Immature natural killer cell (primary cell): Measurements from ENCODE around the gene ABCD1. TPM values are rescaled to one million over a fixed set of nuclear protein-coding genes. Genes with fewer than 3 reads are reported as not detected.
"Not testable (repeated sequence)": the region's sequence is repeated elsewhere in the genome, so short reads cannot be mapped to it uniquely, and the experiment has no call there.

Experiments
- DNase-seq, 3 donors: peaks; one replicate each; pipeline ENCODE4 v3.0.0; 2022; ENCODE audit warnings: mixed read lengths in 1 of 3
- H3K27ac Mint-ChIP-seq, 6 donors: one replicate each; pipeline ENCODE4 v1.8.0; 2020; ENCODE audit warnings: mixed read lengths in 6 of 6, mild to moderate bottlenecking in 5 of 6, inconsistent platforms in 4 of 6, moderate library complexity in 3 of 6
- H3K27me3 Mint-ChIP-seq, 3 donors: one replicate each; pipeline ENCODE4 v1.8.0; 2020 to 2021; ENCODE audit warnings: low read depth in 3 of 3, mild to moderate bottlenecking in 3 of 3, mixed read lengths in 3 of 3, moderate library complexity in 3 of 3, inconsistent platforms in 1 of 3
- H3K36me3 Mint-ChIP-seq, 3 donors: one replicate each; pipeline ENCODE4 v1.8.0; 2020; ENCODE audit warnings: mixed read lengths in 3 of 3, inconsistent platforms in 2 of 3, mild to moderate bottlenecking in 2 of 3
- H3K4me1 Mint-ChIP-seq, 2 donors: one replicate each; pipeline ENCODE4 v1.8.0; 2020; ENCODE audit warnings: inconsistent platforms in 2 of 2, mild to moderate bottlenecking in 2 of 2, mixed read lengths in 2 of 2, moderate library complexity in 1 of 2
- H3K4me3 Mint-ChIP-seq, 5 donors: one replicate each; pipeline ENCODE4 v1.8.0; 2020; ENCODE audit warnings: mild to moderate bottlenecking in 5 of 5, mixed read lengths in 5 of 5, inconsistent platforms in 3 of 5, moderate library complexity in 3 of 5
- H3K9me3 Mint-ChIP-seq, 6 donors: one replicate each; pipeline ENCODE4 v1.8.0; 2020; ENCODE audit warnings: mild to moderate bottlenecking in 6 of 6, mixed read lengths in 6 of 6, inconsistent platforms in 4 of 6, moderate library complexity in 3 of 6
- polyA plus RNA-seq, 3 donors: library from polyadenylated mRNA; unstranded; fragments of 300-500 nt; fragmentation: Illumina TruSeq; gene quantifications; one replicate each; pipeline ENCODE4 v1.2.3, GENCODE V29; 2021

Gene ABCD1
- polyA plus RNA-seq, 3 donors from 2014 or later: 1.7 to 3.2 (median 2.0) TPM

DNA sequence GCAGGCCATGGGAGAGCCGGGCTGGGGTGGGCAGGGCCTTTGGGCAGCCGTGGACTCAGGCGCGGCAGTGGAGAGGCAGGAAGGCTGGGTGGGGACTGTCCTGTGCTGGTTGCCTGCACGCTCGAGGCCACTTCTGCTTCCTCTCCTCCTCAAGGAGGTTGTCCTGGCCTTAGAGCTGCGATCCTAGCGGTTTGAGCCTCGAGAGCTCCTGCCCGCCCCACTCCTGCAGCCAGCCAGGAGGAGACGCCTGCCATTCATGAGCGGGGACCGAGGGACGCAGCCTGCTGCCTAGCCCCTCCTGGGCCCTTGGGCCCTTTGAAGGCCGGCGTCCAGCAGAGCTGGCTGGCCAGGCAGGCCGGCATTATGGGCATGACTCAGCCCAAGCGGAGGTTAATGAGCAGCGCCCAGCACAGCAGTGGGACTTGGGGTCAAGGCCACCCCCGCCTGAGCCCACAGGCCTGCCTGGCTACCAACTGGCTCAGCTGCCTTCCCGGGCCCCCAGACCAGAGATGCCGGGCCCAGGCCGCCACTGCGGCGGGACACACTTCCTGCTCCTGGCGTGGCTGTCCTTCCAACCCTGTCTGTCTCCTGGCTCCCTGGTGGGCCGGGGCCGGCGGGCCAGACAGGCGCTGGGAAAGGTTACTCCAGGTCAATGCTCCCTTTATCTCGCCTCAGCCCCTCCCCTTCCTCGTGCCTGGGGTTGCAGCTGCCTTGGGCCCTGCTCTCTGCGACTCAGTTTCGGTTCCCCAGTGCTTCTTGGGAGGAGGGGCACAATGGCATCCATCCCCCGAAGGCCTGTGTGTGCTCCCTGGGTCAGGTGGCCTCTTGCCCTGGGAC, 1.8 kb downstream of the ABCD1 start:
- H3K9me3 Mint-ChIP-seq: no peaks in the 10 kb centered on the region
- peak overlapping the region; percentile 60 to 74 (median 72) for H3K4me3 Mint-ChIP-seq
- peaks cover 1 to 5% (median 2%) of the 10 kb centered on the region in 3 donors for H3K36me3 Mint-ChIP-seq
- H3K27ac Mint-ChIP-seq: peak overlapping the region; percentile 78 to 89 (median 86)
- H3K4me1 Mint-ChIP-seq: peaks cover 35 to 40% of the 10 kb centered on the region in 2 donors
- peaks cover 3 to 5% (median 3%) of the 10 kb centered on the region in 3 donors for H3K27me3 Mint-ChIP-seq
- peak; percentile 58 to 61 (median 59) for DNase-seq

DNA sequence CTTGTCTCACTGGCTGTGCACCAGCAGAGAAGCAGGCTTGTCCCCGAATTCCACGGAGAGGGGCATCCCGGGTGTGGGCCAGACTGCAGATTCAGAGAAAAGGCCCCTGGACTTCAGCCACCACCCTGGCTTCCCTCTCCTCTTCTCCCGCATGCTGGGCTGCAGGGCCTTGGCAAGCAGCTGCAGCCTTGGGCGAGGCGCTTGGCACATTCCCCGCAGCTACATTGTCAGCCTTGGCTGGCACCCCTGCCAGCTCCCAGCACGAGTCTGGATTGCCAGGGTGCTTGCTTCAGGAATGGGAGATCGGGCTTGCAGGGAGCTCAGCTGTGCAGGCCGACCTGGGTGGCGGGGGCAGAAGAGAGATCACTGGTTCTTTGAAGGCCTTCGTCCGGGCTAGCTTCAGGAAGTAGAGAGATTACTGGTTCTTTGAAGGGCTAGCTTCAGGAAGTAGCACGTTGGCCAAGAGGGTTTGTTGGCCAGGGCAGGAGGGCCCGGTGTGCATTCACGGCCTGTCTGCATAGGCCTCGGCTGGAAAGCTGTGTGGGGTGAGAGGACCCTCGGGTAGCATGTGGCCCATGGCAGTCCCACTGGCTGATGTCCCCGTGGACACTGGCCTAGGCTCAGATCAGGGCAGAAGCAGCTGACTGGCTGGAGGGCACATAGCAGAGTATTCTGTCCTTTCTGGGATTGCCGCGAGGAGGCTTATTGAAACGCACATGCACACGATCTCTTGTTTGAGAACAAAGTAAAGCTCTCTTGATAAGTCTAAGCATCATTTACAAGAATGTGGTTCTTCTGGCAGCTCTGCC, 2.7 kb downstream of the ABCD1 start:
- peaks cover 3 to 10% (median 7%) of the 10 kb centered on the region in 3 donors for H3K36me3 Mint-ChIP-seq
- peaks cover 3 to 5% (median 3%) of the 10 kb centered on the region in 3 donors for H3K27me3 Mint-ChIP-seq
- peak overlapping the region; percentile 78 to 89 (median 86) for H3K27ac Mint-ChIP-seq
- H3K4me1 Mint-ChIP-seq: peaks cover 35 to 36% of the 10 kb centered on the region in 2 donors
- peak; percentile 26 to 34 (median 30) for DNase-seq
- H3K4me3 Mint-ChIP-seq: peak overlapping the region; percentile 60 to 74 (median 72)
- H3K9me3 Mint-ChIP-seq: no peaks in the 10 kb centered on the region

DNA sequence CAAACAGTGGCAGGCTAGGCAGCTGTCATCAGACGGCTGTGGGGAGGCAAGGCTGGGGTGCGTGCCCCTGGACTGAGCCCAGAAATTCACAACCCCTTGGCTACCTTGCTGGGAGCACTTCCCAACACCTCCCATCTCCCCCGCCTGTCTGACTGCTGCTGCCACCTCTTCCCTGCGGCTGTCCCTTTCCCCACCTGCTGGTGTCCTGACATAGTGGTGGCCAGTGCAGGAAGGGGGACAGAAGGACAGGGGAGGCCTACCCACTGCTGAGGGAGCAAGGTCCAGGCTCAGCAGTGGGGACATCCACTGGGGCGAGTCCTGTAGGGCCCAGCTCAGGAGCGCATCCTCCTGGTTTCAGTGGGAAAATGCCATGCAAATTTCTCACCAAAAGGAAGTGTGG, 3.4 kb downstream of the ABCD1 start:
- peaks cover 3 to 10% (median 7%) of the 10 kb centered on the region in 3 donors for H3K36me3 Mint-ChIP-seq
- H3K4me3 Mint-ChIP-seq: peak overlapping the region in 3 of 5 donors; percentile 71 to 74 (median 72)
- H3K4me1 Mint-ChIP-seq: peaks cover 27 to 28% of the 10 kb centered on the region in 2 donors
- no peak for DNase-seq
- no peaks in the 10 kb centered on the region for H3K9me3 Mint-ChIP-seq
- H3K27ac Mint-ChIP-seq: peak overlapping the region in 5 of 6 donors; percentile 35 to 89 (median 84)
- peaks cover 3 to 7% (median 3%) of the 10 kb centered on the region in 3 donors for H3K27me3 Mint-ChIP-seq

DNA sequence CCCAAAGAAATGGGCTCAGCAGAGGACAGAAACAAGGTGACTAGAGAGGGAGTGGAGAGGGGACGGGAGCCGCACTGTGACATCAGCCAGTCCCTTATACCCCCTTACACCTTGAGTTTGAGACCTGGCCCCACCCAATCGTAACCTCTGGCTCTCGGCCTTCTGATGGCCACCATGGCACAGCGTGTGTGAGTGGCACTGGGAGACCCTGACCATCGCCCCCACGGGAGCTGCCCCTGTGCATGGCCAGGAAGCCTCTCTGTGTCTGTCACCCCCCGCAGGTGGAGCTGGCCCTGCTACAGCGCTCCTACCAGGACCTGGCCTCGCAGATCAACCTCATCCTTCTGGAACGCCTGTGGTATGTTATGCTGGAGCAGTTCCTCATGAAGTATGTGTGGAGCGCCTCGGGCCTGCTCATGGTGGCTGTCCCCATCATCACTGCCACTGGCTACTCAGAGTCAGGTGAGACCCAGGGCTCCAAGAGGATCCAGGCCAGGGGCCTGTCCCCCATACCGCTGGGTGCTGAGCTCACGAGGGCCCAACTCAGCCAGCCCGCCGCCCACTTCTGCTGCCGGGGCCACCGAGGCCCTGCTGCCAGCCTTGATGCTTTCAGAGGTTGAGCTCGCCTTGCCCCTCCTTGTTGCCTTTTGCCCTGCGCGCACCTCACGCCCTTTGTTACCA, 4.4 kb downstream of the ABCD1 start:
- peak overlapping the region in 1 of 6 donors; percentile 36 for H3K27ac Mint-ChIP-seq
- peaks cover 3 to 7% (median 3%) of the 10 kb centered on the region in 3 donors for H3K27me3 Mint-ChIP-seq
- no peak overlapping the region for H3K4me3 Mint-ChIP-seq
- H3K36me3 Mint-ChIP-seq: peaks cover 3 to 10% (median 7%) of the 10 kb centered on the region in 3 donors
- no peaks in the 10 kb centered on the region for H3K9me3 Mint-ChIP-seq
- H3K4me1 Mint-ChIP-seq: peaks cover 24 to 26% of the 10 kb centered on the region in 2 donors
- DNase-seq: no peak

DNA sequence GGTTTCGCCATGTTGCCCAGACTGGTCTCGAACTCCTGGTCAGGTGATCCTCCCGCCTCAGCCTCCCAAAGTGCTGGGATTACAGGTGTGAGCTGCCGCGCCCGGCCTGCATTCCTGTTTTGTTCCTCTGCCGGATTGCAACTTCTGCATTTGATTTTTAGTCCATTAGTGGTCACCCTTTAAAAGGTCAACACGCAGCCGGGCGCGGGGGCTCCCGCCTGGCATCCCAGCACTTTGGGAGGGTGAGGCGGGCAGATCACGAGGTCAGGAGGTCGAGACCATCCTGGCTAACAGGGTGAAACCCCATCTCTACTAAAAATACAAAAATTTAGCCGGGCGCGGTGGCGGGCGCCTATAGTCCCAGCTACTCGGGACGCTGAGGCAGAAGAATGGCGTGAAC, 5.5 kb downstream of the ABCD1 start:
- Mint-ChIP-seq H3K36me3 (peaks cover 3 to 17% (median 14%) of the 10 kb centered on the region in 3 donors), H3K4me1 (peaks cover 30 to 31% of the 10 kb centered on the region in 2 donors)
- not testable (repeated sequence) for DNase-seq, H3K9me3 Mint-ChIP-seq, H3K27me3 Mint-ChIP-seq, H3K4me3 Mint-ChIP-seq, H3K27ac Mint-ChIP-seq

DNA sequence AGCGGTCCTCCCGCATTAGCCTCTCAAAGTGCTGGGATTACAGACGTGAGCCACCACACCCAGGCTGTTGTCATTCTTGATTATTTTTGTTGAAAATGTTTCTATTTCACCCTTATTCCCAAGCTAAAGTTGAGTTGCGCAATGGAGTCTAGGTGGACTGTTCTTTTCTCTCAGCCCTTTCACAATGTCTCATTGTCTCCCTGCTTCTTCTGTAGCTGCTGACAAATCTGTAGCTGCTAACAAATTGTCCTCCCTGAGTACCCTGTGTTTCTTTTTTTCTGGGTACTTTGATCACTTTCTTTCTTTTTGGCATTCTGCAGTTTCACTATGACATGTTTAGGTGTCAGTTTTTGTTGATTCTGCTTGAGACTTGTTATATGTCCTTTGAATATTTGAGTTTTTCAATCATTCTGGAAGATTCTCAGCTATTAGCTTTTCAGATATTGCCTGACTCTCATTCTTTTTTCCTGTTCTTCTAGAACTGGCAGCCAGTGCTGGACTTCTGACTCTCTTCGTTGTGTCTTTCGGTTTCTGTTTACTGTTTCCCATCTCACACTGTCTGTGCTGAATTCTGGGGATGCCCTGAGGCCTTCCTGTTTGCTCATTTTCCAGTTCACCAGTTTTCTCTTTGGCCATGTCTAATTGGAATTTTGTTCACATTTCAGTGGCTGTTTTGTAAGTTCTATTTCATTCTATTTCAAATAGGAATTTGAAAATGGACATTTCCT, 6.6 kb downstream of the ABCD1 start:
- peaks cover 3 to 21% (median 15%) of the 10 kb centered on the region in 3 donors for H3K36me3 Mint-ChIP-seq
- H3K27me3 Mint-ChIP-seq: peaks cover 0 to 5% (median 3%) of the 10 kb centered on the region in 3 donors
- H3K9me3 Mint-ChIP-seq: no peaks in the 10 kb centered on the region
- H3K4me1 Mint-ChIP-seq: peaks cover 30 to 38% of the 10 kb centered on the region in 2 donors
- H3K4me3 Mint-ChIP-seq: no peak overlapping the region
- DNase-seq: no peak
- peak overlapping the region in 3 of 6 donors; percentile 17 to 52 (median 20) for H3K27ac Mint-ChIP-seq

DNA sequence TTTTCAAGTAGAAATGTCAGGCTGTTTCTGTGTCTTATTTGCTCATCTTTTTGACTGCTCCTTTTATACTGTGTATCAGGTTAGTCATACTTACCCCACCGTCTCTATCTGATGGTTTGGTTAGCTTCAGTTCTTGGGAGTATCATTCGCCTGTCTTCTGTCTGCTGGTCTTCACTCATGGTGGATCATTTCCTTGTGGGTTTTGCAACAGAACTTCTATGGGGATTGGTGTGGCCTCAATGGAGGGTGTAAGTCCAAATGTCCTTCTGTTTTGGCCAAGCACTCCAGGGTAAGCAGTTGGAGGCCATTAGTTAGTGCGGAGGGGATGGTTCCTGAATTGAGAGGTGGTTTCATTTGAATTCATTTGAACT, 7.2 kb downstream of the ABCD1 start:
- Mint-ChIP-seq H3K27me3 (peaks cover 0 to 5% (median 3%) of the 10 kb centered on the region in 3 donors), H3K36me3 (peaks cover 3 to 21% (median 15%) of the 10 kb centered on the region in 3 donors), H3K27ac (peak overlapping the region in 2 of 6 donors; percentile 17 to 52), H3K4me1 (peaks cover 27 to 36% of the 10 kb centered on the region in 2 donors), H3K4me3 (no peak overlapping the region), H3K9me3 (no peaks in the 10 kb centered on the region)
- DNase-seq: no peak

DNA sequence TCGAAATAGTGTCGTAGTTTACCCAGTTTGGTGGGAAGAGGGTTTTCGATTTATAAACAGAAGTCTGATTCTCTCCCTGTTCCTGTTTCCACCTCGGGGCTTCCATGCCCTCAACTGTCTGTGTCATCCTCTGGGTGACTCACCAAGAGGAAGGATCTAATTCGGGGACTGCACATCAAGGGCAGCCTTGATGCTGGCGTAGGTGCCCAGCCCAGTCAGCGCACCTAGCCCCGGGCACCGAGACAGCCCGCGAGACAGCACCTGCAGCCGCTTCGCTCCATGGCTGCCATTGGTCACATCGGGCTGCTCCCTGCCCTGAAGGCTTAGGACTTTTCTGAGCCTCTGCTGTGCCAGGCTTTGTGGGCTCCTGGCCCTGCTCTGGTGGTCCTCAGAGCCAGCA, 7.7 kb downstream of the ABCD1 start:
- peaks cover 0 to 3% (median 3%) of the 10 kb centered on the region in 3 donors for H3K27me3 Mint-ChIP-seq
- H3K4me1 Mint-ChIP-seq: peaks cover 21 to 30% of the 10 kb centered on the region in 2 donors
- no peak overlapping the region for H3K27ac Mint-ChIP-seq
- no peak overlapping the region for H3K4me3 Mint-ChIP-seq
- H3K9me3 Mint-ChIP-seq: no peaks in the 10 kb centered on the region
- H3K36me3 Mint-ChIP-seq: peaks cover 3 to 21% (median 15%) of the 10 kb centered on the region in 3 donors
- no peak for DNase-seq

DNA sequence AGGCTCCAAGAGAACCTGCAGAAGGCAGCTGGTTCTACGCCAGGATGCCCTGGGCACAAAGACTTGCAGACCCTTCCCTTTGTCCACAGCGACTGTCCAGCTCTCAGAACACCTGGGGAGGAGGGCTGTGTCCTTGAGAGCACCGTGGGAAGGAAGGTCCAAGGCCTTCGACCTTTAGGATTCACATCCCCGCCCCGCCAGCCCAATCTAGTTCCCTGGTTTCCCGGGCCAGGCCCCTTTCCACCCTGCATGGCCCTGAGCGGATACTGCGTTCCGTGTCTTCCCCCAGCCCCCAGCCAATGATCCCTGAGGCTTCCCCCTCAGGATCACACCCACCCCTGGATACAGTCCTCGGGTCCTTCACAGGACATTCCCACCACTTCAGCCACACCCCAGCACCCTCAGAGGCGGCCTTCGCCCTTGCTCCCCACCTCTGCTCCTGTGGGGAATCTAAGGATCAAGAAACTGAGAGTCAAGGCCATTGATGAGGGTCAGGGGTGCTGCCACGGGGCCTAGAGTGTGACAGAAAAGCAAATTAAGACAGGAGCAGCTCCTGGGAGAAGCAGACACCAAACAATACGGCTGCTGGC, 9.1 kb downstream of the ABCD1 start:
- peaks cover under 1 to 3% (median 3%) of the 10 kb centered on the region in 3 donors for H3K27me3 Mint-ChIP-seq
- H3K4me3 Mint-ChIP-seq: no peak overlapping the region
- no peak for DNase-seq
- H3K9me3 Mint-ChIP-seq: no peaks in the 10 kb centered on the region
- H3K4me1 Mint-ChIP-seq: peaks cover 12 to 23% of the 10 kb centered on the region in 2 donors
- H3K36me3 Mint-ChIP-seq: peaks cover 3 to 21% (median 15%) of the 10 kb centered on the region in 3 donors
- no peak overlapping the region for H3K27ac Mint-ChIP-seq

DNA sequence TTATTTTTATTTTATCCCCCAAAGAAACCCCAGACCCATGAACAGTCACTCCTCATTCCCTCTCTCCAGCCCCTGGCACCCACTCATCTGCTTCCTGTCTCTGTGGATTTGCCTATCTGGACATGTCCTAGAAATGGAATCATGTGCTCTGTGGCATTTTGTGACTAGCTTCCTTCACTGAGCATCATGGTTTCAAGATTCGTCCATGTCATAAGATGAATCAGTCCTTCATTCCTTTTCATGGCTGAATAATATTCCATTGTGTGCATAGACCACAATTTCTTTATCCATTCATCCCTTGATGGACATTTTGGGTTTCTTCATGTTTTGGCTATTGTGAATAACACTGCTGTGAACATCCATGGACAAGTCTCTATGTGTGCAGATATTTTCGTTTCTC, 10.2 kb downstream of the ABCD1 start:
- Mint-ChIP-seq H3K4me3 (no peak overlapping the region), H3K27me3 (peaks cover 2 to 3% (median 3%) of the 10 kb centered on the region in 3 donors), H3K36me3 (peaks cover 3 to 21% (median 15%) of the 10 kb centered on the region in 3 donors), H3K9me3 (no peaks in the 10 kb centered on the region), H3K27ac (peak overlapping the region in 1 of 6 donors; percentile 67), H3K4me1 (peaks cover 12 to 23% of the 10 kb centered on the region in 2 donors)
- no peak for DNase-seq

DNA sequence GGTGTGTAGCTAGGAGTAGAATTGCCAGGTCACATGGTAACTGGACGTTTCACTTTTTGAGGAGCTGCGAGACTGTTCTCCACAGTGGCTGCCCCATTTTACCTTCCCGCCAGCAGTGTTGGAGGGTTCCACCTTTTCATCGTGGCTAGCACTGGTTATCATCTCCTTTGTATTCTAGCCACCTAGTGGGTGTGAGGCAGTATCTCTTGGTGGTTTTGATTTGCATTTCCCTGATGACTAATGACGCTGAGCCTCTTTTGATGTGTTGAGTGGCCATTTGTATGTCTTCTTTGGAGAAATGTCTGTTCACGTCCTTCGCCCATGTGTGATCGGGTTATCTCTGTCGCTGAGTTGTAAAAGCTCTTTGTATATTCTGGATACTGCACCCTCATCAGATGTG, 10.6 kb downstream of the ABCD1 start:
- no peaks in the 10 kb centered on the region for H3K9me3 Mint-ChIP-seq
- peaks cover 3 to 21% (median 15%) of the 10 kb centered on the region in 3 donors for H3K36me3 Mint-ChIP-seq
- peak in 2 of 3 donors; percentile 31 for DNase-seq
- no peak overlapping the region for H3K4me3 Mint-ChIP-seq
- peaks cover 15 to 23% of the 10 kb centered on the region in 2 donors for H3K4me1 Mint-ChIP-seq
- H3K27ac Mint-ChIP-seq: peak overlapping the region in 1 of 6 donors; percentile 80
- H3K27me3 Mint-ChIP-seq: peaks cover 0 to 3% (median 3%) of the 10 kb centered on the region in 3 donors

DNA sequence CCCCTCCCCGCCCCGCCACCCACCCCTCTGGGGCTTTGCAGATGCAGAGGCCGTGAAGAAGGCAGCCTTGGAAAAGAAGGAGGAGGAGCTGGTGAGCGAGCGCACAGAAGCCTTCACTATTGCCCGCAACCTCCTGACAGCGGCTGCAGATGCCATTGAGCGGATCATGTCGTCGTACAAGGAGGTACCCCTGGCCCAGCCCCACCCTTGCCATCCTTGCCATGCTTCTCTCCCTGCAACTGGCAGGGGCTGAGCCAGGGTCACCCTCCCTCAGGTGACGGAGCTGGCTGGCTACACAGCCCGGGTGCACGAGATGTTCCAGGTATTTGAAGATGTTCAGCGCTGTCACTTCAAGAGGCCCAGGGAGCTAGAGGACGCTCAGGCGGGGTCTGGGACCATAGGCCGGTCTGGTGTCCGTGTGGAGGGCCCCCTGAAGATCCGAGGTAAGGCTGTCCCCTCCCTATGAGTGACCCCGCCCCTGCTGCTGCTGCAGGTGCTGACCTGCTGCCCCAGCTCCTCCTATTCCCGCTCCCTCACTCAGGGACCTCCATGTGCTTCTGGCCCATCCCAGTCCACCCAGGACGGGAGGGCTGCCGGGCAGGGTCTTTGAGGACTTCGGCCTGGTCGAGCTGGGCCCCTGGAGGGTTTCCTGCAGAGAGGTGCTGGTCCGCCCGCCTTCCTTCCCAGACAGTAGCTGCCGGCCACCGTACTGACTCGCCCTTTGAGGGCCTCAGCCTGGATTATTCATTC, 11.6 kb downstream of the ABCD1 start:
- Mint-ChIP-seq H3K27ac (no peak overlapping the region), H3K36me3 (peaks cover 3 to 17% (median 15%) of the 10 kb centered on the region in 3 donors), H3K4me1 (peaks cover 17 to 21% of the 10 kb centered on the region in 2 donors), H3K4me3 (no peak overlapping the region), H3K9me3 (no peaks in the 10 kb centered on the region), H3K27me3 (peaks cover 0 to 5% (median 3%) of the 10 kb centered on the region in 3 donors)
- DNase-seq: no peak
